Spleen (tissue), 7 donors: ENCODE results near the gene GEMIN2.
"Not testable (repeated sequence)": the region's sequence is repeated elsewhere in the genome, so short reads cannot be mapped to it uniquely, and the experiment has no call there.

Experiments used
- POLR2A ChIP-seq, 3 donors: fragments of 450-650 bp; IDR thresholded peaks; one replicate each; pipeline ENCODE4 v1.5.1; 2017; ENCODE audit warnings: antibody characterized with exemption in 3 of 3, mild to moderate bottlenecking in 1 of 3
- TF ChIP-seq, protein P1 (sequence below), 11 experiments: fragments of 200-600 bp in 7 of 11; fragments of 450-650 bp in 4 of 11; sonication (generic) in 4 of 11; IDR thresholded peaks in 8 of 11; conservative IDR thresholded peaks in 3 of 11; 1 replicate in 7 of 11; 2 replicates in 4 of 11; pipeline versions ENCODE4 v1.4.0 to v1.8.0; 2016 to 2021; ENCODE audit warnings: antibody characterized with exemption in 11 of 11, inconsistent platforms in 4 of 11, mild to moderate bottlenecking in 1 of 11
- donor health status: DM: no; HTN: no; CAD: no; lungs with moderate emphysema.
- donor health status: DM: no; HTN: no; CAD: no.
- donor health status: DM: no; HTN: no; CAD: no.

DNA sequence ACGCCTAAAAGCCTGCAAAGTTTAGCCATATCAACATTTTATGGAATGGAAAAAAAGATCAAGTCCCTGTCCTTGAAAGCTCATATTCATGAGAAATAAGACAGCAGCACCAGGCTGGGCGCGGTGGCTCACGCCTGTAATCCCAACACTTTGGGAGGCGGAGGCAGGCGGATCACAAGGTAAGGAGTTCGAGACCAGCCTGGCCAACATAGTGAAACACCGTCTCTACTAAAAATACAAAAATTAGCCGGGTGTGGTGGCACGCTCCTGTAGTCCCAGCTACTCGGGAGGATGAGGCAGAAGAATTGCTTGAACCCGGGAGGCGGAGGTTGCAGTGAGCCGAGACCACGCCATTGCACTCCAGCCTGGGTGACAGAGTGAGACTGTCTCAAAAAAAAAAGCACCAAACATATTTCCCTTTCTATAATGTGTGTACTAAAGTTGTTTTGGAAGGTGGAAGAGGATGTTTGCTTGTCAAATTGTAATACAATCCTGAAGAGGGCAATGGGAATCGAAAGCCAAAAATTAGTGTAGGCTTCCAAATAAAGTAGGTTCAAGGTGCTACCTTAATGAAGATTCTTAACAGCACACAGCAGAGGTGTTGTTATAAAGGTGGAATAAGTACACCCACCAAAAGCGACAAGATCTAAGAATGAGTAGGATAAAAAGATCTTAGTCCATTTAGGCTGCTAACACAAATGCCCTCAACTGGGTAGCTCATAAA, 9.9 kb upstream of the GEMIN2 start:
- TF ChIP-seq, protein P1, sequence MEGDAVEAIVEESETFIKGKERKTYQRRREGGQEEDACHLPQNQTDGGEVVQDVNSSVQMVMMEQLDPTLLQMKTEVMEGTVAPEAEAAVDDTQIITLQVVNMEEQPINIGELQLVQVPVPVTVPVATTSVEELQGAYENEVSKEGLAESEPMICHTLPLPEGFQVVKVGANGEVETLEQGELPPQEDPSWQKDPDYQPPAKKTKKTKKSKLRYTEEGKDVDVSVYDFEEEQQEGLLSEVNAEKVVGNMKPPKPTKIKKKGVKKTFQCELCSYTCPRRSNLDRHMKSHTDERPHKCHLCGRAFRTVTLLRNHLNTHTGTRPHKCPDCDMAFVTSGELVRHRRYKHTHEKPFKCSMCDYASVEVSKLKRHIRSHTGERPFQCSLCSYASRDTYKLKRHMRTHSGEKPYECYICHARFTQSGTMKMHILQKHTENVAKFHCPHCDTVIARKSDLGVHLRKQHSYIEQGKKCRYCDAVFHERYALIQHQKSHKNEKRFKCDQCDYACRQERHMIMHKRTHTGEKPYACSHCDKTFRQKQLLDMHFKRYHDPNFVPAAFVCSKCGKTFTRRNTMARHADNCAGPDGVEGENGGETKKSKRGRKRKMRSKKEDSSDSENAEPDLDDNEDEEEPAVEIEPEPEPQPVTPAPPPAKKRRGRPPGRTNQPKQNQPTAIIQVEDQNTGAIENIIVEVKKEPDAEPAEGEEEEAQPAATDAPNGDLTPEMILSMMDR (IDR thresholded peaks at IDR 0.05 in 8 of 11, conservative IDR thresholded peaks at IDR 0.05 in 3 of 11) = not testable (repeated sequence)
- TF ChIP-seq POLR2A (IDR thresholded peaks at IDR 0.05) = not testable (repeated sequence)
